ENCODE results near the gene RGMB. TPM values are rescaled to one million over a fixed set of nuclear protein-coding genes. Genes with fewer than 3 reads are reported as not detected.

The RGMB gene
- total and polyA plus RNA-seq, 2 of the 13 experiments (the other 11 are each of a cell fraction or from before 2014, with no cell fraction given), result 3.0 to 3.8 TPM

DNA sequence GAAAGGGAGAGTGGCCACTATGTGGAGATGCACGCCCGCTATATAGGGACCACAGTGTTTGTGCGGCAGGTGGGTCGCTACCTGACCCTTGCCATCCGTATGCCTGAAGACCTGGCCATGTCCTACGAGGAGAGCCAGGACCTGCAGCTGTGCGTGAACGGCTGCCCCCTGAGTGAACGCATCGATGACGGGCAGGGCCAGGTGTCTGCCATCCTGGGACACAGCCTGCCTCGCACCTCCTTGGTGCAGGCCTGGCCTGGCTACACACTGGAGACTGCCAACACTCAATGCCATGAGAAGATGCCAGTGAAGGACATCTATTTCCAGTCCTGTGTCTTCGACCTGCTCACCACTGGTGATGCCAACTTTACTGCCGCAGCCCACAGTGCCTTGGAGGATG is 19.8 kb downstream of the RGMB start:
- TF ChIP-seq ZSCAN31 (CRISPR knock-in tag; IDR thresholded peaks at IDR 0.05; ENCODE audit: low read depth), result no peak
- no peak for DNase-seq (ENCODE audit: low spot score)
- no peak overlapping the region for H3K27ac ChIP-seq (ENCODE audit: extremely low read length, insufficient read depth, low read length)
- WGBS (ENCODE audit: low lambda C conversion rate), result 96% methylated on average over 4 of the region's 14 CpGs
- H3K4me2 ChIP-seq (ENCODE audit: low read depth, low read length), result no peak overlapping the region
- H3K79me2 ChIP-seq (ENCODE audit: insufficient read depth, low read length), result no peaks in the 10 kb centered on the region
- no peaks in the 10 kb centered on the region for H4K20me1 ChIP-seq (ENCODE audit: insufficient read depth, low read length)
- in situ Hi-C loops (cut with HindIII; ENCODE audit: extremely low pct_ligation_motif_present, low pct_unique_long_range_greater_than_20kb) (no loop called here), intact Hi-C loops (cut with micrococcal nuclease; ENCODE audit: unreplicated experiment) (no loop called here)
- no peaks in the 10 kb centered on the region for H3K4me1 ChIP-seq (ENCODE audit: insufficient read depth, low read length)
- ChIA-PET CTCF (ENCODE audit: low intra/inter-chr PET ratio, low total read pairs) (no interaction called here), POLR2A (no interaction called here)
- H3K9me3 ChIP-seq (ENCODE audit: low read length), result no peaks in the 10 kb centered on the region
- no TSS peak for BruUV-seq (replicated peaks)
- H3K27me3 ChIP-seq (ENCODE audit: control insufficient read depth in 1 of 2, insufficient read depth in 2 of 2, low read length in 2 of 2), result no peaks in the 10 kb centered on the region
- H3K4me3 ChIP-seq (replicated peaks in 1 of 3; ENCODE audit: insufficient read depth in 1 of 3, low read depth in 2 of 3, low read length in 3 of 3), result no peak overlapping the region
- no peak for FAIRE-seq
- no peak for ATAC-seq
- H2AFZ ChIP-seq (ENCODE audit: low read length), result no peak overlapping the region
- H3K36me3 ChIP-seq (replicated peaks in 1 of 2; ENCODE audit: control insufficient read depth in 1 of 2, insufficient read depth in 2 of 2, low read length in 2 of 2), result peaks cover 5 to 6% of the 10 kb centered on the region in 2 experiments; a peak in 3 of 5 replicates
- H3K9ac ChIP-seq (ENCODE audit: insufficient read depth, low read depth, low read length), result no peak overlapping the region

DNA sequence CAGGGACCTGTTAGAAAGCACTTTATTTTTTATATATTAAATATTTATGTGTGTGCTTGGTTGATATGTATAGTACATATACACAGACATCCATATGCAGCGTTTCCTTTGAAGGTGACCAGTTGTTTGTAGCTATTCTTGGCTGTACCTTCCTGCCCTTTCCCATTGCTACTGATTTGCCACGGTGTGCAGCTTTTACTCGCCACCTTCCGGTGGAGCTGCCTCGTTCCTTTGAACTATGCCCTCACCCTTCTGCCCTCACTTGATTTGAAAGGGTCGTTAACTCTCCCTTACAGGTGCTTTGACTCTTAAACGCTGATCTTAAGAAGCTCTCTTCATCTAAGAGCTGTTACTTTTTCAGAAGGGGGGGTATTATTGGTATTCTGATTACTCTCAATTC is 20.5 kb downstream of the RGMB start:
- ChIA-PET POLR2A (no interaction called here), CTCF (ENCODE audit: low intra/inter-chr PET ratio, low total read pairs) (no interaction called here)
- ATAC-seq (no peak), DNase-seq (ENCODE audit: low spot score) (no peak), FAIRE-seq (no peak)
- no peaks in the 10 kb centered on the region for H3K4me1 ChIP-seq (ENCODE audit: insufficient read depth, low read length)
- H3K79me2 ChIP-seq (ENCODE audit: insufficient read depth, low read length), result no peaks in the 10 kb centered on the region
- H3K27ac ChIP-seq (ENCODE audit: extremely low read length, insufficient read depth, low read length), result no peak overlapping the region
- no peaks in the 10 kb centered on the region for H4K20me1 ChIP-seq (ENCODE audit: insufficient read depth, low read length)
- H2AFZ ChIP-seq (ENCODE audit: low read length), result no peak overlapping the region
- intact Hi-C loops (cut with micrococcal nuclease; ENCODE audit: unreplicated experiment) (no loop called here), in situ Hi-C loops (cut with HindIII; ENCODE audit: extremely low pct_ligation_motif_present, low pct_unique_long_range_greater_than_20kb) (no loop called here)
- H3K36me3 ChIP-seq (replicated peaks in 1 of 2; ENCODE audit: control insufficient read depth in 1 of 2, insufficient read depth in 2 of 2, low read length in 2 of 2), result peaks cover 5 to 6% of the 10 kb centered on the region in 2 experiments; a peak in 3 of 5 replicates
- no peaks in the 10 kb centered on the region for H3K27me3 ChIP-seq (ENCODE audit: control insufficient read depth in 1 of 2, insufficient read depth in 2 of 2, low read length in 2 of 2)
- no peak for TF ChIP-seq PAWR (CRISPR knock-in tag; IDR thresholded peaks at IDR 0.05; ENCODE audit: borderline replicate concordance)
- no TSS peak for BruUV-seq (replicated peaks)
- no peak overlapping the region for H3K4me3 ChIP-seq (replicated peaks in 1 of 3; ENCODE audit: insufficient read depth in 1 of 3, low read depth in 2 of 3, low read length in 3 of 3)
- no peak overlapping the region for H3K4me2 ChIP-seq (ENCODE audit: low read depth, low read length)
- WGBS (ENCODE audit: low lambda C conversion rate), result 97% methylated on average over 7 of the region's 7 CpGs
- no peak overlapping the region for H3K9ac ChIP-seq (ENCODE audit: insufficient read depth, low read depth, low read length)
- H3K9me3 ChIP-seq (ENCODE audit: low read length), result no peaks in the 10 kb centered on the region

All from HepG2 (cell line).